Naive thymus-derived CD4-positive, alpha-beta T cell (primary cell): Measurements from ENCODE around the gene BCL7B. TPM values are rescaled to one million over a fixed set of nuclear protein-coding genes. Genes with fewer than 3 reads are reported as not detected.
"Not testable (repeated sequence)": the region's sequence is repeated elsewhere in the genome, so short reads cannot be mapped to it uniquely, and the experiment has no call there.

Source experiments
- ATAC-seq: fragments of 150-1000 bp; cut with Tn5 transposase; 2 replicates; pipeline ENCODE4 v1.10.0; 2021; ENCODE audit warnings: mild to moderate bottlenecking, moderate library complexity
- CTCF ChIA-PET: fragments of 350-600 bp; sonication (Branson Sonifier 250); formaldehyde crosslinking; loops from one replicate; lab custom pipeline; 2021; ENCODE audit warnings: antibody characterized with exemption; lab: Charles Lee
- POLR2A ChIA-PET: fragments of 350-600 bp; sonication (Branson Sonifier 250); formaldehyde crosslinking; loops from one replicate; lab custom pipeline; 2021; ENCODE audit warnings: antibody characterized with exemption, inconsistent platforms; lab: Charles Lee
- DNase-seq, 9 donors: peaks; one replicate each; pipeline versions ENCODE4 v3.0.0 to v3.0.0-alpha.2; 2020 to 2022; ENCODE audit warnings: mixed read lengths in 1 of 9
- H3K27ac ChIP-seq: one replicate; pipeline ENCODE4 v1.7.0; 2013; ENCODE audit warnings: mild to moderate bottlenecking, low read depth, low read length, moderate library complexity
- H3K27me3 ChIP-seq, 2 donors: one replicate each; pipeline ENCODE4 v1.7.0; 2013; ENCODE audit warnings: low read length in 2 of 2, mild to moderate bottlenecking in 2 of 2, moderate library complexity in 2 of 2; ENCODE audit not compliant: control insufficient read depth in 2 of 2, insufficient read depth in 2 of 2
- H3K36me3 ChIP-seq, 3 experiments: 1 replicate in 2 of 3; 2 replicates in 1 of 3; pipeline ENCODE4 v1.7.0; 2013; ENCODE audit warnings: low read length in 3 of 3, mild to moderate bottlenecking in 3 of 3, moderate library complexity in 1 of 3; ENCODE audit not compliant: insufficient read depth in 3 of 3, control insufficient read depth in 2 of 3
- H3K4me1 ChIP-seq, 2 donors: one replicate each; pipeline ENCODE4 v1.7.0; 2013; ENCODE audit warnings: low read length in 2 of 2, mild to moderate bottlenecking in 2 of 2, moderate library complexity in 1 of 2; ENCODE audit not compliant: control insufficient read depth in 2 of 2, insufficient read depth in 2 of 2
- H3K4me3 ChIP-seq: 2 replicates; pipeline ENCODE4 v1.7.0; 2013; ENCODE audit warnings: mild to moderate bottlenecking, low read length
- H3K9me3 ChIP-seq, 3 experiments: 1 replicate in 2 of 3; 2 replicates in 1 of 3; pipeline ENCODE4 v1.7.0; 2013; ENCODE audit warnings: low read length in 3 of 3; ENCODE audit not compliant: control insufficient read depth in 2 of 3
- H3K27ac Mint-ChIP-seq, 9 donors: one replicate each; pipeline ENCODE4 v1.8.0; 2020 to 2022; ENCODE audit warnings: mixed read lengths in 9 of 9, mild to moderate bottlenecking in 8 of 9, moderate library complexity in 5 of 9, inconsistent platforms in 2 of 9
- H3K27me3 Mint-ChIP-seq, 5 donors: one replicate each; pipeline ENCODE4 v1.8.0; 2021 to 2022; ENCODE audit warnings: mixed read lengths in 5 of 5, mild to moderate bottlenecking in 1 of 5
- H3K36me3 Mint-ChIP-seq, 5 donors: one replicate each; pipeline ENCODE4 v1.8.0; 2020 to 2022; ENCODE audit warnings: mixed read lengths in 5 of 5, mild to moderate bottlenecking in 3 of 5, inconsistent platforms in 1 of 5
- H3K4me1 Mint-ChIP-seq, 7 donors: one replicate each; pipeline ENCODE4 v1.8.0; 2020 to 2022; ENCODE audit warnings: mixed read lengths in 7 of 7, mild to moderate bottlenecking in 3 of 7, inconsistent platforms in 1 of 7
- H3K4me3 Mint-ChIP-seq, 10 donors: one replicate each; pipeline ENCODE4 v1.8.0; 2020 to 2022; ENCODE audit warnings: mild to moderate bottlenecking in 10 of 10, mixed read lengths in 10 of 10, moderate library complexity in 6 of 10, inconsistent platforms in 2 of 10
- H3K9me3 Mint-ChIP-seq, 11 donors: one replicate each; pipeline ENCODE4 v1.8.0; 2020 to 2022; ENCODE audit warnings: mixed read lengths in 11 of 11, mild to moderate bottlenecking in 4 of 11, inconsistent platforms in 1 of 11, moderate library complexity in 1 of 11
- intact Hi-C, 2 donors: fragments of 100-400 bp; cut with micrococcal nuclease; formaldehyde crosslinking; loops; one replicate each; pipeline ENCODE4 v1.15.1; 2023
- polyA plus RNA-seq, 2 donors: library from polyadenylated mRNA; unstranded; fragments of 300-500 nt; fragmentation: Illumina TruSeq; gene quantifications; one replicate each; pipeline ENCODE4 v1.2.3, GENCODE V29; 2021
- total RNA-seq, 6 experiments: library from RNA in 5 of 6; stranded (reverse) in 5 of 6; gene quantifications; 1 replicate in 5 of 6; 2 replicates in 1 of 6; pipeline ENCODE4 v1.2.3 and lab custom pipeline; 2021 to 2026

BCL7B gene
- total and polyA plus RNA-seq, 7 experiments from 2014 or later = 57.3 to 118 (median 80.5) TPM

GRCh38 chr7:73556208-73557107 lies 1.0 kb downstream of the BCL7B start:
- Mint-ChIP-seq H3K36me3 (peaks cover 0 to 12% (median 7%) of the 10 kb centered on the region in 5 donors), H3K9me3 (peaks cover 0 to 4% (median 0%) of the 10 kb centered on the region in 11 donors), H3K4me3 (peak overlapping the region; percentile 88 to 97 (median 93)), H3K4me1 (peaks cover 24 to 43% (median 33%) of the 10 kb centered on the region in 7 donors), H3K27me3 (no peaks in the 10 kb centered on the region), H3K27ac (peak overlapping the region; percentile 79 to 98 (median 95))
- H3K4me1 ChIP-seq = peaks cover 17 to 23% of the 10 kb centered on the region in 2 donors
- POLR2A ChIA-PET = interaction anchor here (0.6 to 4.4 kb wide), 11 partner anchors 9 to 121 kb away, joined by 3 to 46 read pairs (median 4); partner anchors contain the start of genes BAZ1B and TBL2
- intact Hi-C loops = loop anchor here (1.0 to 10.0 kb wide), 8 partner anchors 22 to 1968 kb away; partner anchors contain the start of genes ABHD11 (in 2 of the 2), BAZ1B (in 2 of the 2), POM121 (in 1 of the 2) and RFC2 (in 1 of the 2)
- peak overlapping the region; percentile 81 for H3K4me3 ChIP-seq
- H3K27me3 ChIP-seq = no peaks in the 10 kb centered on the region
- CTCF ChIA-PET = no interaction called here
- DNase-seq (no peak), ATAC-seq (no peak)
- peaks cover 0 to 16% (median 4%) of the 10 kb centered on the region in 3 experiments for H3K36me3 ChIP-seq
- H3K27ac ChIP-seq = peak overlapping the region; percentile 100
- H3K9me3 ChIP-seq = no peaks in the 10 kb centered on the region

GRCh38 chr7:73555411-73555982 lies 2.0 kb downstream of the BCL7B start:
- ChIA-PET CTCF (no interaction called here), POLR2A (interaction anchor here (0.6 to 4.4 kb wide), 4 partner anchors 10 to 122 kb away, joined by 3 to 46 read pairs (median 12); partner anchors contain the start of gene BAZ1B)
- DNase-seq (no peak), ATAC-seq (no peak)
- H3K4me3 Mint-ChIP-seq = peak overlapping the region; percentile 88 to 97 (median 93)
- peak overlapping the region; percentile 79 to 98 (median 95) for H3K27ac Mint-ChIP-seq
- peaks cover 0 to 17% (median 10%) of the 10 kb centered on the region in 5 donors for H3K36me3 Mint-ChIP-seq
- Histone ChIP-seq H3K4me3 (peak overlapping the region; percentile 81), H3K27me3 (no peaks in the 10 kb centered on the region), H3K9me3 (no peaks in the 10 kb centered on the region), H3K4me1 (peaks cover 17 to 23% of the 10 kb centered on the region in 2 donors), H3K27ac (peak overlapping the region; percentile 100), H3K36me3 (peaks cover 0 to 23% (median 4%) of the 10 kb centered on the region in 3 experiments)
- H3K4me1 Mint-ChIP-seq = peaks cover 27 to 50% (median 37%) of the 10 kb centered on the region in 7 donors
- H3K9me3 Mint-ChIP-seq = peaks cover 0 to 4% (median 0%) of the 10 kb centered on the region in 11 donors
- H3K27me3 Mint-ChIP-seq = no peaks in the 10 kb centered on the region
- intact Hi-C loops = loop anchor here (5.0 to 10.0 kb wide), 3 partner anchors 631 to 1969 kb away; partner anchors contain the start of genes POM121 (in 1 of the 2) and RFC2 (in 1 of the 2)

- POLR2A ChIA-PET = interaction anchor here (0.7 to 0.9 kb wide), 2 partner anchors 9 to 25 kb away, joined by 3 to 4 read pairs; no protein-coding TSS in a partner anchor
- H3K9me3 Mint-ChIP-seq, DNase-seq, H3K27me3 ChIP-seq, CTCF ChIA-PET, ATAC-seq, H3K27me3 Mint-ChIP-seq, H3K27ac ChIP-seq, H3K4me1 ChIP-seq, H3K9me3 ChIP-seq, H3K4me3 ChIP-seq: not testable (repeated sequence)
- Mint-ChIP-seq H3K36me3 (peaks cover 5 to 24% (median 14%) of the 10 kb centered on the region in 5 donors), H3K4me3 (peak overlapping the region in 1 of 10 donors; percentile 27), H3K4me1 (peaks cover 29 to 67% (median 46%) of the 10 kb centered on the region in 7 donors), H3K27ac (peak overlapping the region in 1 of 9 donors; percentile 29)
- H3K36me3 ChIP-seq = peaks cover 0 to 53% (median 7%) of the 10 kb centered on the region in 3 experiments
- intact Hi-C loops = loop anchor here in 1 of 2 donors (10.0 kb wide), 2 partner anchors 625 to 1975 kb away; partner anchors contain the start of gene POM121
Observed at GRCh38 chr7:73550093-73550492, 7.4 kb downstream of the BCL7B start.

- H3K4me3 ChIP-seq = no peak overlapping the region
- intact Hi-C loops = no loop called here
- ATAC-seq (no peak), DNase-seq (no peak)
- H3K36me3 ChIP-seq = peaks cover 0 to 53% (median 7%) of the 10 kb centered on the region in 3 experiments
- H3K36me3 Mint-ChIP-seq = peaks cover 5 to 21% (median 14%) of the 10 kb centered on the region in 5 donors
- H3K4me1 Mint-ChIP-seq = peaks cover 21 to 58% (median 37%) of the 10 kb centered on the region in 7 donors
- POLR2A ChIA-PET = interaction anchor here (0.6 to 0.7 kb wide), 3 partner anchors 24 to 26 kb away, joined by 3 to 4 read pairs (median 3); no protein-coding TSS in a partner anchor
- H3K4me1 ChIP-seq = peaks cover 0 to 6% of the 10 kb centered on the region in 2 donors
- no peaks in the 10 kb centered on the region for H3K27me3 Mint-ChIP-seq
- H3K4me3 Mint-ChIP-seq = peak overlapping the region in 2 of 10 donors; percentile 15 to 36
- CTCF ChIA-PET = interaction anchor here (0.6 kb wide), 1 partner anchor 447 kb away, joined by 4 read pairs; no protein-coding TSS in a partner anchor
- no peak overlapping the region for H3K27ac ChIP-seq
- peak overlapping the region in 5 of 9 donors; percentile 15 to 85 (median 33) for H3K27ac Mint-ChIP-seq
- no peaks in the 10 kb centered on the region for H3K9me3 Mint-ChIP-seq
- H3K27me3 ChIP-seq = no peaks in the 10 kb centered on the region
- no peaks in the 10 kb centered on the region for H3K9me3 ChIP-seq
Observed at GRCh38 chr7:73549176-73549575, 8.3 kb downstream of the BCL7B start.

GRCh38 chr7:73547841-73548240 lies 9.6 kb downstream of the BCL7B start:
- ATAC-seq (no peak), DNase-seq (no peak)
- peaks cover 0 to 6% of the 10 kb centered on the region in 2 donors for H3K4me1 ChIP-seq
- Mint-ChIP-seq H3K9me3 (no peaks in the 10 kb centered on the region), H3K36me3 (peaks cover 5 to 24% (median 14%) of the 10 kb centered on the region in 5 donors), H3K4me1 (peaks cover 25 to 56% (median 37%) of the 10 kb centered on the region in 7 donors), H3K27ac (peak overlapping the region in 2 of 9 donors; percentile 34 to 52), H3K27me3 (no peaks in the 10 kb centered on the region), H3K4me3 (peak overlapping the region in 1 of 10 donors; percentile 25)
- peaks cover 3 to 61% (median 3%) of the 10 kb centered on the region in 3 experiments for H3K36me3 ChIP-seq
- CTCF ChIA-PET = interaction anchor here (0.6 to 0.7 kb wide), 2 partner anchors 12 to 182 kb away, joined by 4 to 8 read pairs; no protein-coding TSS in a partner anchor
- no peak overlapping the region for H3K27ac ChIP-seq
- intact Hi-C loops = no loop called here
- POLR2A ChIA-PET = interaction anchor here (0.6 to 0.9 kb wide), 3 partner anchors 18 to 29 kb away, joined by 3 read pairs; no protein-coding TSS in a partner anchor
- H3K4me3 ChIP-seq = no peak overlapping the region
- no peaks in the 10 kb centered on the region for H3K9me3 ChIP-seq
- H3K27me3 ChIP-seq = no peaks in the 10 kb centered on the region
